K562 (cell line): ENCODE data around the gene GJA10. TPM values are rescaled to one million over a fixed set of nuclear protein-coding genes. Genes with fewer than 3 reads are reported as not detected.

Experiments used
- ATAC-seq: fragments of 200-7000 bp; cut with Tn5 transposase; 3 replicates; pipeline ENCODE4 v1.9.1; 2020; ENCODE audit warnings: moderate library complexity
- BruUV-seq: library from RNA; stranded (reverse); fragments of 400-500 nt; replicated peaks from 2 replicates; lab custom pipeline; 2021; lab: Mats Ljungman, UMichigan
- CTCF ChIA-PET: fragments of 300-600 bp; formaldehyde crosslinking; extraction: SDS; loops from one replicate; lab custom pipeline; 2021; ENCODE audit warnings: low intra/inter-chr PET ratio; lab: Yijun Ruan, JAX
- POLR2A ChIA-PET: fragments of 300-600, 350-650 bp; sonication (Branson Sonifier 250); formaldehyde crosslinking; extraction: SDS; loops from one replicate; lab custom pipeline; 2021; ENCODE audit warnings: antibody characterized with exemption, inconsistent platforms; lab: Yijun Ruan, JAX
- DNase-seq, 4 experiments: peaks; one replicate each; pipeline versions ENCODE4 v3.0.0 to v3.0.0-alpha.2; 2011 to 2018; ENCODE audit warnings: low spot score in 3 of 4, mixed read lengths in 3 of 4; ENCODE audit errors: extremely low read depth in 1 of 4
- FAIRE-seq: peaks from 2 replicates; lab custom pipeline; 2011; peaks lifted over from hg19 to GRCh38; lab: Jason Lieb, UNC
- H2AFZ ChIP-seq: 2 replicates; pipeline ENCODE4 v1.6.0; 2011; ENCODE audit warnings: low read depth, low read length, control low read depth, inconsistent platforms
- H3K27ac ChIP-seq: fragments of 200-600 bp; 3 replicates; pipeline ENCODE4 v1.8.0; 2011; ENCODE audit warnings: low read depth, mild to moderate bottlenecking, control low read depth, inconsistent platforms, low read length, moderate library complexity, mixed read lengths; ENCODE audit errors: extremely low read depth
- H3K27me3 ChIP-seq, 2 experiments: fragments of 300-600 bp in 1 of 2; 2 replicates in 1 of 2; 3 replicates in 1 of 2; pipeline versions ENCODE4 v1.6.0 to v1.8.0; 2011; ENCODE audit warnings: inconsistent platforms in 2 of 2, low read length in 2 of 2, mild to moderate bottlenecking in 1 of 2, mixed read lengths in 1 of 2, moderate library complexity in 1 of 2; ENCODE audit not compliant: control insufficient read depth in 2 of 2, insufficient read depth in 2 of 2
- H3K36me3 ChIP-seq: fragments of 300-600 bp; 3 replicates; pipeline ENCODE4 v1.8.0; 2011; ENCODE audit warnings: mild to moderate bottlenecking, low read length, inconsistent platforms; ENCODE audit not compliant: control insufficient read depth, insufficient read depth
- H3K4me1 ChIP-seq, 2 experiments: fragments of 200-600 bp in 1 of 2; replicated peaks in 1 of 2; 2 replicates in 1 of 2; 3 replicates in 1 of 2; pipeline versions ENCODE4 v1.5.1 to v1.8.0; 2011; ENCODE audit warnings: inconsistent platforms in 2 of 2, low read length in 2 of 2, mild to moderate bottlenecking in 1 of 2, mixed read lengths in 1 of 2, moderate library complexity in 1 of 2; ENCODE audit not compliant: control insufficient read depth in 2 of 2, insufficient read depth in 2 of 2
- H3K4me2 ChIP-seq: 2 replicates; pipeline ENCODE4 v1.6.1; 2011; ENCODE audit warnings: low read length, control low read depth, inconsistent platforms, mixed read lengths; ENCODE audit not compliant: insufficient read depth
- H3K4me3 ChIP-seq: fragments of 200-600 bp; sonication (generic), shearing (Covaris generic); 2 replicates; pipeline ENCODE4 v1.5.1; 2016; ENCODE audit warnings: control low read depth, inconsistent platforms
- H3K79me2 ChIP-seq: fragments of 200-600 bp; 3 replicates; pipeline ENCODE4 v1.8.0; 2011; ENCODE audit warnings: low read length, inconsistent platforms; ENCODE audit not compliant: control insufficient read depth, insufficient read depth
- H3K9ac ChIP-seq, 2 experiments: 2 replicates each; pipeline versions ENCODE4 v1.6.0 to v1.6.1; 2011; ENCODE audit warnings: low read depth in 2 of 2, low read length in 2 of 2, control low read depth in 1 of 2, inconsistent platforms in 1 of 2, mild to moderate bottlenecking in 1 of 2, mixed read lengths in 1 of 2; ENCODE audit not compliant: insufficient read depth in 1 of 2
- H3K9me1 ChIP-seq: one replicate; pipeline ENCODE4 v1.6.0; 2011; ENCODE audit warnings: inconsistent platforms, mild to moderate bottlenecking, low read length, moderate library complexity; ENCODE audit not compliant: control insufficient read depth, insufficient read depth
- H3K9me3 ChIP-seq: replicated peaks from 2 replicates; pipeline ENCODE4 v1.5.1; 2011; ENCODE audit warnings: low read depth, low read length, inconsistent platforms; ENCODE audit not compliant: control insufficient read depth, insufficient read depth
- H4K20me1 ChIP-seq: replicated peaks from 2 replicates; pipeline ENCODE4 v1.6.1; 2011; ENCODE audit warnings: low read length, inconsistent platforms, mixed read lengths; ENCODE audit not compliant: control insufficient read depth, insufficient read depth
- ELF4 ChIP-seq: fragments of 450-650 bp; formaldehyde crosslinking; IDR thresholded peaks from 2 replicates; pipeline ENCODE4 v1.4.0; 2022; ENCODE audit warnings: missing genetic modification characterization
- GABPB1 ChIP-seq: sonication (generic); formaldehyde crosslinking; IDR thresholded peaks from 2 replicates; pipeline ENCODE4 v1.8.0; 2022; ENCODE audit warnings: mild to moderate bottlenecking, missing genetic modification reagents
- KDM1A ChIP-seq, 2 experiments: fragments of 450-650 bp; IDR thresholded peaks; 2 replicates each; pipeline ENCODE4 v1.6.1; 2016; ENCODE audit warnings: mild to moderate bottlenecking in 2 of 2
- NR0B1 ChIP-seq: fragments of 450-650 bp; IDR thresholded peaks from one replicate; pipeline ENCODE4 v1.6.1; 2018; ENCODE audit warnings: mild to moderate bottlenecking, moderate library complexity; ENCODE audit not compliant: partially characterized antibody
- PHB2 ChIP-seq: fragments of 450-650 bp; IDR thresholded peaks from 2 replicates; pipeline ENCODE4 v1.6.1; 2017; ENCODE audit warnings: low read depth
- RAD21 ChIP-seq, 2 experiments: fragments of 250-450 bp in 1 of 2; fragments of 450-650 bp in 1 of 2; sonication (Bioruptor Pico) in 1 of 2; formaldehyde crosslinking in 1 of 2; IDR thresholded peaks in 1 of 2; conservative IDR thresholded peaks in 1 of 2; 2 replicates each; pipeline versions ENCODE4 v1.4.0 to v1.8.0; 2020 to 2022; ENCODE audit warnings: mild to moderate bottlenecking in 2 of 2, moderate library complexity in 1 of 2
- RBM25 ChIP-seq: fragments of 200-400 bp; formaldehyde crosslinking; IDR thresholded peaks from 2 replicates; pipeline ENCODE4 v1.6.1; 2018; ENCODE audit warnings: low read length, low read depth, moderate library complexity; ENCODE audit not compliant: severe bottlenecking
- SMARCE1 ChIP-seq: fragments of 450-650 bp; IDR thresholded peaks from 2 replicates; pipeline ENCODE4 v1.7.1; 2016; ENCODE audit warnings: mild to moderate bottlenecking
- ZNF184 ChIP-seq: sonication (generic); formaldehyde crosslinking; IDR thresholded peaks from 2 replicates; pipeline ENCODE4 v1.5.0; 2020; ENCODE audit warnings: missing genetic modification reagents
- WGBS: fragments of 100-300 bp; shearing (Covaris generic); methylation state at CpG from one replicate; pipeline ENCODE4 v1.1.6; 2016; ENCODE audit warnings: low coverage, mixed read lengths; ENCODE audit not compliant: insufficient coverage; ENCODE audit errors: missing lambda C conversion rate; 5-methylcytosine and 5-hydroxymethylcytosine counted together
- in situ Hi-C: fragments of 300-500 bp; cut with MboI; formaldehyde crosslinking; loops from 4 replicates; pipeline ENCODE4 v1.15.0; 2018; ENCODE audit warnings: inconsistent platforms, mixed read lengths
- intact Hi-C: fragments of 100-400 bp; cut with micrococcal nuclease; formaldehyde crosslinking; loops from 2 replicates; pipeline ENCODE4 v1.14.2; 2022
- polyA plus RNA-seq, 8 experiments: library from polyadenylated mRNA; depleted of rRNA in 4 of 8; stranded (reverse) in 5 of 8; unstranded in 3 of 8; fragments of >200 nt; fragmentation: Nextera tagmentation in 2 of 8; fragmentation: Illumina TruSeq in 1 of 8; extraction: Ambion mirVana in 2 of 8; extraction: Trizol in 1 of 8; gene quantifications; 2 replicates each; pipeline versions ENCODE4 v1.2.1 to v1.2.3, GENCODE V29; 2011 to 2014; ENCODE audit warnings: inconsistent platforms in 1 of 8, missing spikeins in 1 of 8
- total RNA-seq, 7 experiments: library from RNA; depleted of rRNA in 6 of 7; stranded (reverse); fragments of >200 nt in 6 of 7; fragmentation: Illumina TruSeq in 2 of 7; extraction: Trizol in 2 of 7; gene quantifications; 2 replicates each; pipeline versions ENCODE4 v1.2.1 to v1.2.3, GENCODE V29; 2011 to 2021; ENCODE audit warnings: low replicate concordance in 1 of 7
- TF ChIP-seq, protein P1 (sequence below), 3 experiments: IDR thresholded peaks in 2 of 3; conservative IDR thresholded peaks in 1 of 3; 2 replicates each; pipeline ENCODE4 v1.5.1; 2011 to 2012; ENCODE audit warnings: low read length in 3 of 3, mild to moderate bottlenecking in 3 of 3, control low read depth in 2 of 3, improper control_type of control experiment in 1 of 3, inconsistent platforms in 1 of 3, low read depth in 1 of 3, mixed read lengths in 1 of 3, moderate library complexity in 1 of 3; ENCODE audit not compliant: insufficient read depth in 2 of 3

GJA10 gene
- total and polyA plus RNA-seq, 9 of the 15 experiments (the other 6 are each of a cell fraction or from before 2014, with no cell fraction given), result not detected

GRCh38 chr6:89944181-89944755 lies 50.0 kb downstream of the GJA10 start (continued):
- TF ChIP-seq NR0B1, result no peak
- TF ChIP-seq, all 486 proteins: peak for 0

- Histone ChIP-seq H3K4me3 (no peak overlapping the region), H3K79me2 (no peaks in the 10 kb centered on the region), H3K36me3 (no peaks in the 10 kb centered on the region), H3K4me2 (no peak overlapping the region), H3K27ac (no peak overlapping the region), H2AFZ (no peak overlapping the region), H3K4me1 (no peaks in the 10 kb centered on the region), H4K20me1 (no peaks in the 10 kb centered on the region), H3K27me3 (peaks cover 0 to 7% of the 10 kb centered on the region in 2 experiments; a peak in 1 of 5 replicates), H3K9me3 (no peaks in the 10 kb centered on the region; the same call in 1 of the 2 replicates), H3K9me1 (no peaks in the 10 kb centered on the region), H3K9ac (no peak overlapping the region)
- no TSS peak for BruUV-seq
- DNase-seq (peak in 2 of 4 experiments; percentile 12 to 28), ATAC-seq (no peak), FAIRE-seq (peak; percentile 78)
- POLR2A ChIA-PET, result no interaction called here
- no peak for TF ChIP-seq ELF4 (CRISPR knock-in tag)
- TF ChIP-seq RAD21 (CRISPR knock-in tag; conservative IDR thresholded peaks at IDR 0.05 in 1 of 2, IDR thresholded peaks at IDR 0.05 in 1 of 2), result peak; percentile 12 to 41; a peak in 2 of 4 replicates
- no peak for TF ChIP-seq GABPB1 (CRISPR knock-in tag)
- TF ChIP-seq ZNF184 (CRISPR knock-in tag), result peak; percentile 83
- TF ChIP-seq, protein P1, sequence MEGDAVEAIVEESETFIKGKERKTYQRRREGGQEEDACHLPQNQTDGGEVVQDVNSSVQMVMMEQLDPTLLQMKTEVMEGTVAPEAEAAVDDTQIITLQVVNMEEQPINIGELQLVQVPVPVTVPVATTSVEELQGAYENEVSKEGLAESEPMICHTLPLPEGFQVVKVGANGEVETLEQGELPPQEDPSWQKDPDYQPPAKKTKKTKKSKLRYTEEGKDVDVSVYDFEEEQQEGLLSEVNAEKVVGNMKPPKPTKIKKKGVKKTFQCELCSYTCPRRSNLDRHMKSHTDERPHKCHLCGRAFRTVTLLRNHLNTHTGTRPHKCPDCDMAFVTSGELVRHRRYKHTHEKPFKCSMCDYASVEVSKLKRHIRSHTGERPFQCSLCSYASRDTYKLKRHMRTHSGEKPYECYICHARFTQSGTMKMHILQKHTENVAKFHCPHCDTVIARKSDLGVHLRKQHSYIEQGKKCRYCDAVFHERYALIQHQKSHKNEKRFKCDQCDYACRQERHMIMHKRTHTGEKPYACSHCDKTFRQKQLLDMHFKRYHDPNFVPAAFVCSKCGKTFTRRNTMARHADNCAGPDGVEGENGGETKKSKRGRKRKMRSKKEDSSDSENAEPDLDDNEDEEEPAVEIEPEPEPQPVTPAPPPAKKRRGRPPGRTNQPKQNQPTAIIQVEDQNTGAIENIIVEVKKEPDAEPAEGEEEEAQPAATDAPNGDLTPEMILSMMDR (IDR thresholded peaks at IDR 0.05 in 2 of 3, conservative IDR thresholded peaks at IDR 0.05 in 1 of 3; ENCODE audit: insufficient read depth in 2 of 3, low read depth in 1 of 3, low read length in 3 of 3), result peak; percentile 27 to 42 (median 38); a peak in 3 of 6 replicates
- 0 out of 4 replicates have a peak, but pooled peaks of 1 of the 2 experiments have one; percentile 20 for TF ChIP-seq KDM1A (IDR thresholded peaks at IDR 0.05)
- TF ChIP-seq RBM25, result peak; percentile 46
- no peak for TF ChIP-seq PHB2
- no peak for TF ChIP-seq SMARCE1
- CTCF ChIA-PET, result no interaction called here
- in situ Hi-C loops (no loop called here), intact Hi-C loops (loop anchor here (5.0 to 10.0 kb wide), 2 partner anchors 240 to 452 kb away; no protein-coding TSS in a partner anchor)
- WGBS, result 23% methylated on average over 1 of the region's 1 CpG
These were observed 50.6 kb downstream of the GJA10 start for GRCh38 chr6:89944826-89945407.
